ELF-1 (cell line): ENCODE results near the gene CREG1.
A peak's percentile ranks its signal among the peaks of the same experiment; 100 is the strongest.

ENCODE experiments used
- DNase-seq: peaks from one replicate; pipeline ENCODE4 v3.0.0-alpha.2; 2016; ENCODE audit warnings: low read depth, low spot score

Gene CREG1

GRCh38 chr1:167532964-167533824, 20.4 kb downstream of the CREG1 start:
- DNase-seq = no peak

GRCh38 chr1:167532375-167532774, 21.2 kb downstream of the CREG1 start:
- no peak for DNase-seq

- DNase-seq = no peak
These were observed 23.6 kb downstream of the CREG1 start for GRCh38 chr1:167529829-167530474.

- DNase-seq = no peak
These were observed 25.4 kb downstream of the CREG1 start for GRCh38 chr1:167528057-167528728.

GRCh38 chr1:167526667-167527383, 26.7 kb downstream of the CREG1 start:
- DNase-seq = no peak

GRCh38 chr1:167524651-167525050, 28.9 kb downstream of the CREG1 start:
- no peak for DNase-seq

GRCh38 chr1:167522246-167522645, 31.3 kb downstream of the CREG1 start:
- DNase-seq = no peak

GRCh38 chr1:167520711-167521206, 32.8 kb downstream of the CREG1 start:
- DNase-seq = no peak

- DNase-seq = no peak
These were observed 35.2 kb downstream of the CREG1 start, which contains the start of gene CD247 for GRCh38 chr1:167518331-167518700. Gene CD247 (minus strand): TSS chr1:167518529. CDS start chr1:167518465, 64 bp downstream.

GRCh38 chr1:167517535-167518330, 35.8 kb downstream of the CREG1 start:
- DNase-seq = no peak

- no peak for DNase-seq
These were observed 36.9 kb downstream of the CREG1 start for GRCh38 chr1:167516404-167517388.

- DNase-seq = peak; percentile 40
These were observed 37.7 kb downstream of the CREG1 start for GRCh38 chr1:167515893-167516321.

GRCh38 chr1:167515461-167515860, 38.1 kb downstream of the CREG1 start:
- no peak for DNase-seq

GRCh38 chr1:167514288-167514687, 39.3 kb downstream of the CREG1 start:
- no peak for DNase-seq

GRCh38 chr1:167512046-167512654, 41.4 kb downstream of the CREG1 start:
- no peak for DNase-seq

- no peak for DNase-seq
These were observed 42.1 kb downstream of the CREG1 start for GRCh38 chr1:167511374-167511986.

- no peak for DNase-seq
These were observed 42.7 kb downstream of the CREG1 start for GRCh38 chr1:167510881-167511280.

- no peak for DNase-seq
These were observed 43.3 kb downstream of the CREG1 start for GRCh38 chr1:167510244-167510643.

GRCh38 chr1:167509587-167509986, 44.0 kb downstream of the CREG1 start:
- no peak for DNase-seq
